ENCODE results near the gene RNF169. TPM values are rescaled to one million over a fixed set of nuclear protein-coding genes. Genes with fewer than 3 reads are reported as not detected.

RNF169 gene
- total and polyA plus RNA-seq, 2 of the 8 experiments (the other 6 are each of a cell fraction or from before 2014, with no cell fraction given): 3.6 to 12.5 TPM

GRCh38 chr11:74749127-74749964 is 697 bp downstream of the RNF169 start (continued):
- TF ChIP-seq CHD7 (IDR thresholded peaks at IDR 0.05; ENCODE audit: insufficient replicate concordance, low read length): no peak
- no peak; the same call in none of the 2 replicates for TF ChIP-seq TAF1 (IDR thresholded peaks at IDR 0.05; ENCODE audit: low read depth, low read length)
- no peak for TF ChIP-seq CREB1 (IDR thresholded peaks at IDR 0.05)
- TF ChIP-seq NRF1 (IDR thresholded peaks at IDR 0.05; ENCODE audit: low read depth, low read length): no peak
- peak; percentile 95 for TF ChIP-seq MAX (IDR thresholded peaks at IDR 0.05)
- no peak for TF ChIP-seq GTF2F1 (IDR thresholded peaks at IDR 0.05; ENCODE audit: borderline replicate concordance, low read depth, low read length)
- no peak for TF ChIP-seq HDAC2 (IDR thresholded peaks at IDR 0.05; ENCODE audit: borderline replicate concordance in 1 of 2, low read depth in 2 of 2, low read length in 2 of 2)
- TF ChIP-seq GABPA (IDR thresholded peaks at IDR 0.05; ENCODE audit: borderline replicate concordance, insufficient read depth, low read length): no peak
- no peak for TF ChIP-seq JUN (IDR thresholded peaks at IDR 0.05; ENCODE audit: low read depth, low read length)
- TF ChIP-seq BRCA1 (IDR thresholded peaks at IDR 0.05; ENCODE audit: low read depth, low read length): no peak

Measured in H1 (cell line).